ENCODE results near the gene VOPP1. TPM values are rescaled to one million over a fixed set of nuclear protein-coding genes. Genes with fewer than 3 reads are reported as not detected.

VOPP1 gene
- total RNA-seq, 3 donors from 2014 or later, result 28.2 to 42.6 (median 40.8) TPM

DNA sequence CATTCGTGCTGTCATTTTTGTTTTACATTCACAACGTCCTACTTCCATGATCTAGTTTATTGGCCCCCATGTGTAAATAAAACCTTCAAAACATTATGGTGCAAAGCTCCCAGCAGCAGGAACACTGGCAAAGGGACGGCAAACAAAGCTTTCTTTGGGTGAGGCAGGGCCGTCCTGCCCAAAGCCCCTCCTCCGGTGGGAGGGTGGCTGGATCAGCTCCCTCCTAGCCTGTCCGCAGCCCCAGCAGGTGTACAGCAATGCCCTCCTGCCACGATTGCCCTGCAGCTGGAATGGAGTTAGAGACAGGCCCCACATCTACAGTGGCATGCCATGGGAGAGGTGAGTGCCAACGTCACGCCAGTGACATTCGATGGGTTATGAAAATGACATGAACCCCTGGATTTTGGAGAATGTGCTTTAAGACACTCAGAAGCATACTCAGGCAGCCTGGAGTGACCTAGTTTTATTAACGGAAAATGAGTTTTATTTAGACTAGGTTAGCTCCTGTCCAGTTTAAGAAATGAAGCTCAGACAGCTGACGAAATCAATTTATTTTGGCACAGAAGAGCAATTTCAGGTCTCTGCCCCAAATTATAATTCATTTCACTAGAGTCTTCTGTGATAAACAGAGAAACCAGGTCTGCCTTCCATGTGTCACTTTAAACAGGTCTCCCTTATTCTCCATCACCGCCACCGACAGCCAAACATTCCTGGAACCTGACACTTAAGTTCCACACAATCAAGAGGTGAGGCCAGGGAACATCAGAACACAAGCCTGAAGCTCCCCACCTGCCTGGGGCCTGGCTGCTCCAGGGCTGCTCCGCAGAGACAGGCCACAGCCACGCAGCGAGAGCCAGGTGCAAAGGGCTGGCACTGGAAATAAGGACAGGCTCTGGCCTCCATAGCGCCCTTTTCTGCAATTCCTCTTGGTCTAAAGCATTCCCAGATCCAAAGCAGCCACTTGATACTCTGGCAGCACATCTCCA lies 50.1 kb downstream of the VOPP1 start:
- intact Hi-C loops (cut with DNase I; ENCODE audit: low total_unique reads), result no loop called here
- TF ChIP-seq POLR2A (IDR thresholded peaks at IDR 0.05) (no peak), POLR2AphosphoS5 (IDR thresholded peaks at IDR 0.05) (no peak)
- TF ChIP-seq, protein P1, sequence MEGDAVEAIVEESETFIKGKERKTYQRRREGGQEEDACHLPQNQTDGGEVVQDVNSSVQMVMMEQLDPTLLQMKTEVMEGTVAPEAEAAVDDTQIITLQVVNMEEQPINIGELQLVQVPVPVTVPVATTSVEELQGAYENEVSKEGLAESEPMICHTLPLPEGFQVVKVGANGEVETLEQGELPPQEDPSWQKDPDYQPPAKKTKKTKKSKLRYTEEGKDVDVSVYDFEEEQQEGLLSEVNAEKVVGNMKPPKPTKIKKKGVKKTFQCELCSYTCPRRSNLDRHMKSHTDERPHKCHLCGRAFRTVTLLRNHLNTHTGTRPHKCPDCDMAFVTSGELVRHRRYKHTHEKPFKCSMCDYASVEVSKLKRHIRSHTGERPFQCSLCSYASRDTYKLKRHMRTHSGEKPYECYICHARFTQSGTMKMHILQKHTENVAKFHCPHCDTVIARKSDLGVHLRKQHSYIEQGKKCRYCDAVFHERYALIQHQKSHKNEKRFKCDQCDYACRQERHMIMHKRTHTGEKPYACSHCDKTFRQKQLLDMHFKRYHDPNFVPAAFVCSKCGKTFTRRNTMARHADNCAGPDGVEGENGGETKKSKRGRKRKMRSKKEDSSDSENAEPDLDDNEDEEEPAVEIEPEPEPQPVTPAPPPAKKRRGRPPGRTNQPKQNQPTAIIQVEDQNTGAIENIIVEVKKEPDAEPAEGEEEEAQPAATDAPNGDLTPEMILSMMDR (IDR thresholded peaks at IDR 0.05), result no peak
- no peak for DNase-seq (ENCODE audit: low spot score in 2 of 2)
- Histone ChIP-seq H3K27me3 (no peaks in the 10 kb centered on the region), H3K27ac (no peak overlapping the region), H3K4me3 (no peak overlapping the region), H3K4me1 (no peaks in the 10 kb centered on the region), H3K9me3 (no peaks in the 10 kb centered on the region), H3K36me3 (no peaks in the 10 kb centered on the region)

DNA sequence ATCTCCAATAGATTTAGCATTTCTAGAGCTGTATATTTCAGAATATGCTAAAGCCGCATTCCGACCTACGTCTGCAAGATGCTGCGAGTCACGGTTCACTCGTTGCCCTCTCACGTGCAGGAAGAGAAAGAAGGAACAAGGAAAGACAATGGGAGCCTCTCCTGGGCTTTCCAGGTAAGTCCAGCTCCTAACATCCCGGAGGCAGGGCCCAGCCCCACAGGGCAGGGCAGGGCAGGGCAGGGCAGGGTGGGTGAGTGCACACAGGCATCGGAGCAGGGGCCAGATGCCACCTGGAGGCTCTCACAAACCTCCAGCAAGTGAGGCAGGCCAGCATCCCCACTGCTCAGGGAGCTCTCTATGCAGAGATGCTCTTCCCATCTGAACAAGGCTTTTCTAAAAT lies 50.8 kb downstream of the VOPP1 start:
- Histone ChIP-seq H3K27me3 (no peaks in the 10 kb centered on the region), H3K27ac (no peak overlapping the region), H3K9me3 (no peaks in the 10 kb centered on the region), H3K4me3 (no peak overlapping the region), H3K36me3 (no peaks in the 10 kb centered on the region), H3K4me1 (no peaks in the 10 kb centered on the region)
- TF ChIP-seq POLR2A (IDR thresholded peaks at IDR 0.05) (no peak), POLR2AphosphoS5 (IDR thresholded peaks at IDR 0.05) (no peak)
- TF ChIP-seq, protein P1 (IDR thresholded peaks at IDR 0.05), result no peak
- intact Hi-C loops (cut with DNase I; ENCODE audit: low total_unique reads), result no loop called here
- no peak for DNase-seq (ENCODE audit: low spot score in 2 of 2)

DNA sequence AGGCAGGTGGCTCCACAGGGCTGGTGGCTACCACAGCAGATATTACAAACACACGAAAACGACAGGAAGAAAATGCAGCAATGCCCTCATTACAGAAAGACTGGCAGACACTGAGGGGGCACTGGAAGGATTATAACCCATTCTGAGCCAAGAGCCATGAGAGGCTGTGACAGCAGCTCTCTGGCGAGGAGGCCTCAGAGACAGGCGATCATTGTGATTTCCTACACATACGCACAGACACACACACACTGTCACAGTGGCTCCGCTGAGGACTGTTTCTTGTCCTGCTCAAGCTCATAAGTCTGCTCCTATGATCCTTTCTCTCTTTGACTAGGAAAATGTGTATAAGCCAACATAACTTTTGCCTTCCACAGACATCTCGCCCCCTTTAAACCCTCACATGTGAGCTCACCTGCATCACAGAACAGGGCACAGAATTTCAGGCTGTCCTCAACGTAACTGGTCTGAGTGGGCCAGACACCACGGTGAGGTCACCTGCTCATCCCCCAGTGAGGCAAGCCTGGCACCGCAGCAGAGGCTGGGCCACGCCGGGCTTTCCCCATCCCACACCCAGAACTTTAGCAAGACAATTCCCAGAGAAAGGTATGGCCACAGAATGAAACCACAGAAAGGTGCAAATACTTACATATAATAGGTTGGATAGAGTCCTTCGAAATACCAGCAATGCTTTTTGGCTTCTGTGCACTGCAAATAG lies 51.7 kb downstream of the VOPP1 start:
- Histone ChIP-seq H3K27ac (no peak overlapping the region), H3K4me3 (no peak overlapping the region), H3K4me1 (no peaks in the 10 kb centered on the region), H3K36me3 (no peaks in the 10 kb centered on the region), H3K27me3 (no peaks in the 10 kb centered on the region), H3K9me3 (no peaks in the 10 kb centered on the region)
- no peak for DNase-seq (ENCODE audit: low spot score in 2 of 2)
- intact Hi-C loops (cut with DNase I; ENCODE audit: low total_unique reads), result no loop called here
- TF ChIP-seq POLR2AphosphoS5 (IDR thresholded peaks at IDR 0.05), result no peak
- TF ChIP-seq POLR2A (IDR thresholded peaks at IDR 0.05), result no peak
- TF ChIP-seq, protein P1 (IDR thresholded peaks at IDR 0.05), result no peak

DNA sequence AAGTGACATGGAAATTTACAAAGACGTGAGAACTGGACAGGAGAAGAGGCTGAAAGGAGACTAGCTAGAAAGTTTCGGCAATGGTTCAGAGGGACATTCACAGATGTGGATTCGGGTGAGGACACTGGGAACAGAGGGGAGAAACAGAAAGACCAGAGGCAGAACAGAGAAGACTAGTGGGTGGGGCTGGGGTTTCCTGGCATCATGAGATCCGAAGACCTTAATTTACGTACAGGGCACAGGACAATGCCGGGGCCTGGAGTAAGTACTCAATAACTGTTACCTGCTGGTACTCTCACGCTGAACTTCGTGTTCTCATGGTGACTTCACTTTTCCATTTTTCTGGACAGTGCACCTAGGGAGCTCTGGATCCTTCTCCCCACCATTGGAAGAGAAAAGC lies 53.5 kb downstream of the VOPP1 start:
- no peak for TF ChIP-seq POLR2AphosphoS5 (IDR thresholded peaks at IDR 0.05)
- no peak for TF ChIP-seq POLR2A (IDR thresholded peaks at IDR 0.05)
- TF ChIP-seq, protein P1 (IDR thresholded peaks at IDR 0.05), result no peak
- Histone ChIP-seq H3K4me3 (no peak overlapping the region), H3K27ac (no peak overlapping the region), H3K4me1 (no peaks in the 10 kb centered on the region), H3K27me3 (no peaks in the 10 kb centered on the region), H3K36me3 (no peaks in the 10 kb centered on the region), H3K9me3 (no peaks in the 10 kb centered on the region)
- intact Hi-C loops (cut with DNase I; ENCODE audit: low total_unique reads), result no loop called here
- DNase-seq (ENCODE audit: low spot score in 2 of 2), result no peak
